ENCODE data around the gene CALML5. TPM values are rescaled to one million over a fixed set of nuclear protein-coding genes. Genes with fewer than 3 reads are reported as not detected.

The CALML5 gene
- total and polyA plus RNA-seq, 4 donors = not detected

DNA sequence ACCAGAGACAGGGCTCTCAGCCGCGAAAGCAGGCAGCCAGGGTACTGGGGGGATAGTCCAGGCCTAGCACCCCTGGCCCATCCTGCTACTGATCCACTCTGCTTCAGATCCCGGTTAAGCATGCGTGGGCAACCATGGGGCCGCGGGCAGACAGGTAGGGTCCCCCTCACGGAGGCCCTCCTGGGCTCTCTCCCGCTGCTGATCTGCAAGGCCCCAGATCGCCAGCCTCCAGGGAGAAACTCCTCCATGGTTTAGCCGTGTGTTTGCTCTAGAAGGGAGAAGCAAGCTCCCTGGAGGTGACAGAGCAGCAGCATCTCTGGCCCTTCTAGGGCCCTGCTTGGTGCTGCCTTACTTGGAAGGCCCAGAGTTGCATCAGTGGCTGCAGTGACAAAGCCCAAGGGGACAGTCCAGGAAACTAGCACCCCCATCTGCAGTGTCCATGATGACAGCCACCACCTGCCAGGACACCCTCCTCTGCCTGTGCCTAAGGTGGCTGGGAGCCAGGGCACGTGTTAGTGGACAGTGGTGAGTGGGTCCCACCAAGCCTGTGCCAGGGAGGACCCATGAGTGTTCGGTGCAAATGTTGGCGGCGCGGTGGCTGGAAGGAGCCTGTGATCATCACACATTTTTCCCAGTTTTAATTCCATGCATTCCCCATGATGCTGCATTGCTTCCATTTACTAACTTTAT is 29.2 kb downstream of the CALML5 start:
- Histone ChIP-seq H3K4me3 (no peak overlapping the region), H3K9me3 (ENCODE audit: control insufficient read depth in 4 of 4, insufficient read depth in 3 of 4, low read length in 3 of 4) (peaks cover 0 to 3% (median 1%) of the 10 kb centered on the region in 4 donors), H3K9ac (ENCODE audit: insufficient read depth in 1 of 2, low read length in 2 of 2) (no peak overlapping the region), H3K27me3 (ENCODE audit: control insufficient read depth in 3 of 3, insufficient read depth in 3 of 3, low read length in 2 of 3) (no peaks in the 10 kb centered on the region), H3K4me1 (ENCODE audit: control insufficient read depth in 5 of 5, insufficient read depth in 5 of 5, low read length in 5 of 5) (peaks cover 0 to 14% (median 0%) of the 10 kb centered on the region in 5 donors), H3K36me3 (ENCODE audit: control insufficient read depth in 4 of 4, insufficient read depth in 4 of 4, low read length in 4 of 4) (no peaks in the 10 kb centered on the region), H3K27ac (ENCODE audit: low read depth in 1 of 2, low read length in 1 of 2) (no peak overlapping the region)
- ATAC-seq (ENCODE audit: insufficient read depth, low FRiP score) (no peak), DNase-seq (no peak)
- TF ChIP-seq, protein P1, sequence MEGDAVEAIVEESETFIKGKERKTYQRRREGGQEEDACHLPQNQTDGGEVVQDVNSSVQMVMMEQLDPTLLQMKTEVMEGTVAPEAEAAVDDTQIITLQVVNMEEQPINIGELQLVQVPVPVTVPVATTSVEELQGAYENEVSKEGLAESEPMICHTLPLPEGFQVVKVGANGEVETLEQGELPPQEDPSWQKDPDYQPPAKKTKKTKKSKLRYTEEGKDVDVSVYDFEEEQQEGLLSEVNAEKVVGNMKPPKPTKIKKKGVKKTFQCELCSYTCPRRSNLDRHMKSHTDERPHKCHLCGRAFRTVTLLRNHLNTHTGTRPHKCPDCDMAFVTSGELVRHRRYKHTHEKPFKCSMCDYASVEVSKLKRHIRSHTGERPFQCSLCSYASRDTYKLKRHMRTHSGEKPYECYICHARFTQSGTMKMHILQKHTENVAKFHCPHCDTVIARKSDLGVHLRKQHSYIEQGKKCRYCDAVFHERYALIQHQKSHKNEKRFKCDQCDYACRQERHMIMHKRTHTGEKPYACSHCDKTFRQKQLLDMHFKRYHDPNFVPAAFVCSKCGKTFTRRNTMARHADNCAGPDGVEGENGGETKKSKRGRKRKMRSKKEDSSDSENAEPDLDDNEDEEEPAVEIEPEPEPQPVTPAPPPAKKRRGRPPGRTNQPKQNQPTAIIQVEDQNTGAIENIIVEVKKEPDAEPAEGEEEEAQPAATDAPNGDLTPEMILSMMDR (IDR thresholded peaks at IDR 0.05; ENCODE audit: control extremely low read depth, extremely low read depth) = no peak
- 96 to 98% methylated on average over 15 of the region's 15 CpGs for WGBS, 2 donors

DNA sequence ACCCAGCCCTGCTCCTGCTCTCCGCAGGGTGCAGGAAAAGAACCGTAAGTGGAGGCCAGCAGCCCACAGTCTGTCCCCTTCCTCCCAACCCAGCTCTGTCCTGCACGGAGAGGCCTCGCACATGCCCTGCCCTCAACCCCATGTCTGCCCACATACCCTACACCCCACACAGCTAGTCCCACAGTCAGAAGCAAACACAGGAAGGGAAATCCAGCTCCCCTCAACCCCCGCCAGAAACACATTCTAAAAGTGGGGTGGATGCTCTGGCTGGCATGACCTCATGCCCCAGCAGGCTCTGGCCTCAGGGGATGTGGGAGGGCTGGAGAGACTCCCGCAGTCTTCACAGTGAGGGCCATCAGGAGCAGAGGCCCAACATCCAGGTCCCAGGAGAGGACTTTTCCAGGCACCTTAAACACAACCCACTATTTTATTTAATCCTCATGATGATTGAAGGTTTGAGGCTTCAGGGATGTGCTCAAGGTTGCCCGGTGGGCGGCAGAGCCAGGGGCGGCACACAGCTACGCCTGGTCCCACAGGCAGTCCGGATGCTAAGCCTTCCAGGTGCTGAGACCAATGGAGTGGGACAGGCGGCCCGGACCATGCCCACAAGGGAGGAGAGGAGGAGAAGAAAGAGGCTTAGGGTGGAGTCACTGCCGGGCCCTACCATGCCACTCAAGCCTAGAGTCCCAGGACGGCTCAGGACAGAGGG is 29.9 kb downstream of the CALML5 start:
- TF ChIP-seq, protein P1 (IDR thresholded peaks at IDR 0.05; ENCODE audit: control extremely low read depth, extremely low read depth) = no peak
- no peaks in the 10 kb centered on the region for H3K36me3 ChIP-seq (ENCODE audit: control insufficient read depth in 4 of 4, insufficient read depth in 4 of 4, low read length in 4 of 4)
- DNase-seq (no peak), ATAC-seq (ENCODE audit: insufficient read depth, low FRiP score) (no peak)
- peaks cover 0 to 14% (median 0%) of the 10 kb centered on the region in 5 donors for H3K4me1 ChIP-seq (ENCODE audit: control insufficient read depth in 5 of 5, insufficient read depth in 5 of 5, low read length in 5 of 5)
- peaks cover 0 to 3% (median 1%) of the 10 kb centered on the region in 4 donors for H3K9me3 ChIP-seq (ENCODE audit: control insufficient read depth in 4 of 4, insufficient read depth in 3 of 4, low read length in 3 of 4)
- H3K9ac ChIP-seq (ENCODE audit: insufficient read depth in 1 of 2, low read length in 2 of 2) = no peak overlapping the region
- no peak overlapping the region for H3K4me3 ChIP-seq
- 91% methylated on average over 15 of the region's 15 CpGs for WGBS, 2 donors
- H3K27me3 ChIP-seq (ENCODE audit: control insufficient read depth in 3 of 3, insufficient read depth in 3 of 3, low read length in 2 of 3) = no peaks in the 10 kb centered on the region
- no peak overlapping the region for H3K27ac ChIP-seq (ENCODE audit: low read depth in 1 of 2, low read length in 1 of 2)

DNA sequence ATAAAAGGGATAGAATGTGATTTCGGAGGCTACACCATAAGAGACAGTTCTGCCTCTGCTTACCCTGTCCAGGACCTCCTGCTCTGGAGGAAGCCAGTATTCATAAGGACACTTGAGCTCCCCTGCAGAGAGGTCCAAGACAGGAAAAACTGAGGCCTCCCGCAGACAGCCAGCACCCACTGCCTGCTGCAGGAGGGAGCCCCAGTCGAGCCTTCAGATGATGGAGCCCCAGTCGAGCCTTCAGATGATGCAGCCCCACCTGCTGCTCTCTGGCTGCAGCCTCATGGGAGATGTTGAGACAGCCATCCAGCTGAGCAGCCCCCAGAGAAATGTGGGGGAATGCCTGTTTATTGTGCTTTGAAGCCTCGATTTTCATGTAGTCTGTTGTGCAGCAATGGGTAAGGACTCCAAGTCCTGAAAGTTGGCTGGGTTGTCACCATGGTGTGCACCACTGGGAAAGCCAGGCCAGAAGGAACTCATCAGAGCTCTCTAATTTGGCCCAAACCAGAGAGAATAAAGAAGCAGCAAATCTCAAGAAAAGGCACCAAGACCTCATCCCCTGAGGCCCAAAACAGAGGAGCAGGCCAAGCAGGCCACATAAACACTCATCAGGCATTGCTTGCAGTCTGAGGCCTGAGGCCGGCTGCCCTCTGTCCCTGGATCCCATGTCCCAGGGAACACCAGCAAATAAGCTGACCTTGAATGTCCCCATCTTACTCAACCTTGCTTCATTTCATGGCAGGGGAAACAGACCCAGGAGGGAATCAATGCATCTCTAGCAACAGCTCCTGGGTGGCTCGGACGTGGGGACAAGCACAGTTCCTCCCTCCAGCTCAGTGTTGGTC is 30.9 kb downstream of the CALML5 start:
- peaks cover 0 to 14% (median 0%) of the 10 kb centered on the region in 5 donors for H3K4me1 ChIP-seq (ENCODE audit: control insufficient read depth in 5 of 5, insufficient read depth in 5 of 5, low read length in 5 of 5)
- no peak overlapping the region for H3K4me3 ChIP-seq
- H3K36me3 ChIP-seq (ENCODE audit: control insufficient read depth in 4 of 4, insufficient read depth in 4 of 4, low read length in 4 of 4) = no peaks in the 10 kb centered on the region
- H3K9ac ChIP-seq (ENCODE audit: insufficient read depth in 1 of 2, low read length in 2 of 2) = no peak overlapping the region
- no peaks in the 10 kb centered on the region for H3K27me3 ChIP-seq (ENCODE audit: control insufficient read depth in 3 of 3, insufficient read depth in 3 of 3, low read length in 2 of 3)
- ATAC-seq (ENCODE audit: insufficient read depth, low FRiP score) (no peak), DNase-seq (no peak)
- WGBS, 2 donors = 94 to 97% methylated on average over 8 of the region's 8 CpGs
- H3K9me3 ChIP-seq (ENCODE audit: control insufficient read depth in 4 of 4, insufficient read depth in 3 of 4, low read length in 3 of 4) = peaks cover 0 to 3% (median 1%) of the 10 kb centered on the region in 4 donors
- TF ChIP-seq, protein P1 (IDR thresholded peaks at IDR 0.05; ENCODE audit: control extremely low read depth, extremely low read depth) = no peak
- no peak overlapping the region for H3K27ac ChIP-seq (ENCODE audit: low read depth in 1 of 2, low read length in 1 of 2)
